GM18508 (cell line): ENCODE data around the gene PTPRC.

Experiments used
- ATAC-seq: cut with Tn5 transposase; IDR thresholded peaks from one replicate; pipeline ENCODE4 v1.9.1; 2021; ENCODE audit warnings: moderate number of reproducible peaks; ENCODE audit not compliant: insufficient read depth, unreplicated experiment

The PTPRC gene

DNA sequence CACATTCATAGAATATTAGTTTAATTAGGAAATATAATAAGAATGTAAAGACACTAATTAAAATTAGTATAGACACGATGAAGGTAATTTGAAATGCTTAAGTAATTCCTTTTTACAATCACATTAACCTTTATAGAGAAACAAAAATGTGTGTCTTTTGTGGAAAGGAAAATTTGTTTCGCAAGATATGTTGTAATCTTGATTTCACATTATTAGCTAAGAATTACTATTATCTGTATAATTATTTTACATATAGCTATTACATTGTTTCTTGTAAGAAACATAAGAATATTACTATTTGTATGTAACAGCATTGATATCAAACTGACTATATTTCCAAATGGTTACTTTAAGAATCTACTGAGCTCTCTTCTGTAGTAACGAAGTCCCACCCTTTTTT, 111.2 kb downstream of the PTPRC start:
- ATAC-seq: no peak

DNA sequence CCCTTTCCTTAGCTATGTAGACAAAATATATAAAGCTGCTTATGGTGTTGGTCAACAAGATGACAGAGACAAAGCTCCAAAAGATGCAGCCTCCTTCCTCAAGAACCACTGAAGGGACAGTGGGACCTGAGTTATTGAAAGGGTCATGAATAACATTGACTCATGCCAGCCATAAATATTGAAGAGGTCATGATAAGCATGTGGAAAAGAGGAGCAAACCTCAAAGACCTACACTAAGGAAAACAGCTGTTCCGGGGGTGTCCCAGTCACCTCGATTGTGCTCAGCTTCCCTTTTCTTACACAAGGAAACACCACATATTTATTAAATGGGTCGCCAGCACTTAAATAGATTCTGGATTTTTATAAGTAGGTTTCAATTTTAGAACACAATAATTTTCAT, 112.9 kb downstream of the PTPRC start:
- ATAC-seq: no peak

DNA sequence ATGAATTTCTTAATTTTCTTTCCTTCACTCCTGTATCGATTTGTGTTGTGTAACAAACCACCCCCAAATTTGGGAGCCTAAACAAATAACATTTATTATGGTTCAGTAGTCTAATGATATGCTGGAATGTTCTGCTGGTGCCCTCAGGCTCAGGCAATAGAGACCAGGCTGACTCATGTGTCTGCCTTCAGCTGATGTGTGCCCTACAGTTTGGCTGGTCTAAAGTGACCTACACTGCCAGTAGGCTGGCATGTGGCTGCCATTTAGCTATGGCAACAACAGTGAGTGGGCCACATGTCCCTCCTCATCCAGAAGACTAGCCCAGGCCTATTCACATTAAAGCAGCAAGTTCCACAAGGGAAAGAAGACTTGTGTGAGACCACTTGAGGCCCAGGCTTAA, 115.8 kb downstream of the PTPRC start:
- no peak for ATAC-seq

DNA sequence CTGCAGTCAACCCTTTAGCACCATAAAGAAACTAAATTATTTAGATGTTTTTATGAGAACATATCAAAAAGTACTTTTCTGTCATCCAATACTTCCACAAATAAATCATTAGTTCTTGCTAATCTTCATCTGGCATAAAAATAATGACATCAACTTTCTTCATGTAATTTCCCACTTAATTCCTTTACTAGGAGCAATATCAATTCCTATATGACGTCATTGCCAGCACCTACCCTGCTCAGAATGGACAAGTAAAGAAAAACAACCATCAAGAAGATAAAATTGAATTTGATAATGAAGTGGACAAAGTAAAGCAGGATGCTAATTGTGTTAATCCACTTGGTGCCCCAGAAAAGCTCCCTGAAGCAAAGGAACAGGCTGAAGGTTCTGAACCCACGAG, 116.9 kb downstream of the PTPRC start:
- ATAC-seq: no peak

DNA sequence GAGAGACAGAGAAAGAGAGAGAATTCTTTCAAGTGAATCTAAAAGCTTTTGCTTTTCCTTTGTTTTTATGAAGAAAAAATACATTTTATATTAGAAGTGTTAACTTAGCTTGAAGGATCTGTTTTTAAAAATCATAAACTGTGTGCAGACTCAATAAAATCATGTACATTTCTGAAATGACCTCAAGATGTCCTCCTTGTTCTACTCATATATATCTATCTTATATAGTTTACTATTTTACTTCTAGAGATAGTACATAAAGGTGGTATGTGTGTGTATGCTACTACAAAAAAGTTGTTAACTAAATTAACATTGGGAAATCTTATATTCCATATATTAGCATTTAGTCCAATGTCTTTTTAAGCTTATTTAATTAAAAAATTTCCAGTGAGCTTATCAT, 117.6 kb downstream of the PTPRC start:
- no peak for ATAC-seq

DNA sequence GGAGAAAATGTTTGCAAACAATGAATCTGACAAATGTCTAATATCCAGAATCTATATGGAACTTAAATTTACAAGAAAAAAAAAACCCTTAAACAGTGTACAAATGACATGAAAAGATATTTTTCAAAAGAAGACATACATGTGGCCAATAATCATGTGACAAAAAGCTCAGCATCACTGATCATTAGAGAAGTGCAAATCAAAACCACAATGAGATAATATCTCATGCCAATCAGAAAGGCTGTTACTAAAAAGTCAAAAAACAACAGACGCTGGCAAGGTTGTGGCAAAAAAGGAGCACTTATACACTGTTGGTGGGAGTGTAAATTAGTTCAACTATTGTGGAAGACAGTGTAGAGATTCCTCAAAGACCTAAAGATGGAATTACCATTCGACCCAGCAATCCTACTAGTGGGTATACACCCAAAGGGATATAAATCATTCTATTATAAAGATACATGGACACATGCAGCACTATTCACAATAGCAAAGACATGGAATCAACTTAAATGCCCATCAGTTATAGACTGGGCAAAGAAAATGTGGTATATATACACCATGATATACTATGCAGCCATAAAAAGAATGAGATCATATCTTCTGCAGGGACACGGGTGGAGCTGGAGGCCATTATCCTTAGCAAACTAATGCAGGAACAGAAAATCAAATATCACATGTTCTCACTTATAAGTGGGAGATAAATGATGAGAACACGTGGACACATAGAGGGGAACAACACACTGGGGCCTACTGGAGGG, 123.2 kb downstream of the PTPRC start:
- no peak for ATAC-seq

DNA sequence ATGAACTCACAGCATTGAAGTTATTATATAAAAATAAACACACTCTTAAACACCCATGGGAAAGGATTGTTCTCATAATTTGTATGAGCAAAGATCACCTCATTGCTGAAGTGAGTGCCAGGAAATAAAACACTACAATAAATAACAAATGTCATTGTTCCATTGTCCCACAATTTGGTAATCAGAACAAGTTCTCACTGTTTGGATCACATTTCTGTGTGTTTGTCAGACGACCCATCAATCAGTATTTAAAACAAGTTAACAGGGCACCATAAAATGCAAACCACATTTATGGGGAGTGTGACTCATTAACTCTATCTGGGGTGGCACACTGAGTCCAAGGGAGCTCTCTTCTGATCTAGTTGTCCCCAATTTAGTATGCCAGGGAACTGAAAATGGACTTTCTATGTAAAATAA, 124.5 kb downstream of the PTPRC start:
- no peak for ATAC-seq

DNA sequence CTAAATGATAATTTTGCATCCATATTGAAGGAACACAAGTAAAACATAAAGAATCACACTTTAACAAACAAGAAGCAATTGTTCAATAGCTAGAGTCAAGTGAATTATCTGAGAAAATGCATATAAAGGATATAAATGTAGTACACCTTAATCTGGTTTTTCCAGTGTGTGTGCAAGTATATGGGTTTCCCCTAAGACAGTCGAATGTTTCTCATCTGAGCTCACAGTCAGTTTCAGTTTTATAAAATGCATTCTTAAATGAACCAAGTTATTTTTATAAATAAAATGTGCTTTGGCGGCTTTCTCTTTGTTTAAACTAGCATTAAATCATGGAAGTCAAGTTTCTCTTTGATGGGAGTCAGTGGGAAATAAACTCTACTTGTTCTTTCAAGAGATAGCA, 125.9 kb downstream of the PTPRC start:
- no peak for ATAC-seq

DNA sequence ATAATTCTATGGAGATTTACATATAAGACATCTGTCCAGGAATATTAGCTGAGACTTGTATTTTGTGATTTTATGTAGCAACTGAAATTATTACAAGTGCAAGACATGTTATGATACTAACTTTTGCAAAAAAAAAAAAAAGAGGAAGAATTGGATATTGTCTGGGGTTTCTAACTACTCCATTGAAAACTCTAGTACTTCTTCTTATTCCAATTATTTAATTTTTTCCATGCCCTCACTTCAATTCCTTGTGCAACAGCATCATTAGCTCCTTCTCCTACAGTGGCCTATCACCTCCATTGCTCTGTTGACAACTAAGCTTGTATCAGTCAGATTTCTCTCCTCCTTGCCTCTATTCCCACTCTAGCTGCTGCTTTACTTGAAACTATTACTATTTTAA, 126.6 kb downstream of the PTPRC start:
- ATAC-seq: no peak

DNA sequence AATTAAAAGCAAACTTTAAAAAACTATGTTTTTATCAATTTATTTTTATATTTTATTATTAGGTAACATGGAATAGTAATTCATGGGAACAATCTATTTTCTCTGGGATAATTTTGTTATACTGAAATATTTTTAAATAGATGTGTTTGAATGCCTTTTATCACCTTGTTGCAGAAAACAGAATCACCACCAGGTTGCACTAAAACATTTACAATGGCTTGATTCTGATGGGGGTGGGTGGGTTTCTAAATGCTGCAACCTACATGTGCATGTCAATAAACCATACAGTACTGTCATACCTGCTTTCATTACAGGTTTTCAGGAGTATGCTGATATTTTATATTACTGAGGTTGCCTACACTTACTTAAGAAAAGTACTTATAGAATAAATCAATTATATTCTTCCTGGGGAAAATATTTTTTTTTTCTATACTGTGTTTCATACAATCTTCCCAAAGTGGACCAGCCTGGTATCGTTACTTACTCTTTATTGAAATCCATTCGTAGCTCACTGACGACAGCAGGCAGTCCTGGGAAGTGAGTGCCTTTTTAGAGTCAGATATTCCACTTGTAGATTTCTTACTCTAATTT, 132.8 kb downstream of the PTPRC start:
- ATAC-seq: no peak

DNA sequence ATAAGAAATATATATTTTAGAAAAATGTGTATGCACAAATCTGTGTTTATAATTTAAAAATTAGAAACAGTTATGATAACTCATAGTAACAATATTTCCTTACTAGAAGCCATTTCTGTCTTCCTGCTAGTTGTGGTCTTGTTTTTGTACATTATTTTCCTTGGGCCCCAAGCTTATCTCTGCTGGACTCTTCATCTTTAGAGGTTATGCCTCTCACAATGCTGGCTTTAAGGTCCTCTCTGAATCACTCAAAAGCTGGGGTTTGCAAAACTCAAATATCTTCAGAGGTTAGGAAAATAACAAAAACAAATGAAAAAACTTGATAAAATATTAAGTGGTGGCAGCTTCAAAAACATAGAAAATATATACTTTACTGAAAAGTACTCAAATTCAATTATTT, 133.8 kb downstream of the PTPRC start:
- ATAC-seq: no peak

DNA sequence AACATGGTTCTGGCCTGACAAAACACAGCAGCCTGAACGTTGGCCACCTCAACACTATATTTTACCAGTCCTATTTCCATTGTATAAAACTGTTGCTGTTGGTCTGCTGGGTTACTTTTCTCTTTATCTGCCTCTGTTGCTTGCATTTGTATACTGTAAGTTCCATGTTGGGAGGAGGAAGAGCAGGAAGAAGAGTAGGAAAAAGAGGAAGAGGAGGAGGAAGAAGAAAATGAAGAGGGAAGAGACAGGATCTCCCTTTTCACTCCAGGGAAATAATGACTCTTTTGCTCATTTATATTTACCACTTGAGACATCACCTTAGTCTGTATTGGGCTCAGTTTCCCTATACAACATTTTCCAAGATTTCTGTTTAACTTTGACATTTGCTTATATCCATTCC, 134.2 kb downstream of the PTPRC start:
- ATAC-seq: no peak

DNA sequence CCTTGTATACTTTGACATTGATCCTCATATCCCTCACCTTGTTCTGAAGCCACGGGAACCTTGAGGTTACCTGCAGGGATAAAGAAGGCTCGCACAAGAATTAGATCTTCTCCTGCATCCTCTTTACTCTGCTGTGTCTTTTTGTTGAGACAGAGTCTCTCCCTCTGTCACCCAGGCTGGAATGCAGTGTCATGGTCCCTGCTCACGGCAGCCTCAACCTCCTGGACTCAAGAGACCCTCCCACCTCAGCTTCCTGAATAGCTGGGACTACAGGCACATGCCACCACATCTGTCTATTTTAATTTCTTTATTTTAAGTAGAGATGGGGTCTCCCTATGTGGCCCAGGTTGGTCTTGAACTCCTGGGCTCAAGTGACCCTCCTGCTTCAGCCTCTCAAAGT, 134.7 kb downstream of the PTPRC start:
- no peak for ATAC-seq

DNA sequence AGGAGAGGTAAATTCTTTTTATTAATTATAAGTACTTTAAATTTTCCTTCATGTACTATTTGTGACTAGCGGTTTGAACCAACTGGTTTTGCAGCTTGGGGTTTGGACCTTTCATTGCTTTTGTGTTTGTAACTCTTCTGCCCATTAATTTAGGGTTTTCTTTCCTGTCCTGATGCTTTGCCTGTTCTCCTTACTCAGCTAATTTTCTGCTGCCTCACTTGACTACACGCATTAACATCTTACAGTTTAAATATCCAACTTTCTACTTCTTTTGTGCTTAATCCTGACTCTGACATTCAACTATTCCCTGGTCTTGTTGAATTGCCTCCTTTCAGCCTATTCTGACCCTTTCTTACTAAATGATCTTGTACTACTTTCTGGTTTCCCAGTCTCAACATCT, 135.6 kb downstream of the PTPRC start:
- ATAC-seq: no peak

DNA sequence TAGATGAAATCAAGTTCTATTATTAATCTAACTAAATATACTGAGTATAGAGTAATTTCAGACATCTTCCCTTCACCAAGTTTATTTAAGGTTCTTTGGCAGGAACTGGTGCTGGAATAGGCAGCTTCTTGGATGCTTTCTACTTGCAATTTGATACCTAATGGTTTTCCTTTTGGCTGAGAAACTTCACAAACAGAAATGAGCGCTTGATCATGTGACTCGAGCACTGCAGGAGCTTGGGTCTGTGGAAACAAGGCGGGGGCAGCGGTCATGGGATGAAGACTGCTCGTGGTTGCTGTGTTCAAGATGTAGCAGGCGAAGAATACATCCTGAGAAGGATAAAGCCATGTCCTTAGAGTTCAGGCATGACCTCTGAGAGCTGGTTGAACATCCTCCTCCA, 136.8 kb downstream of the PTPRC start:
- ATAC-seq: no peak

DNA sequence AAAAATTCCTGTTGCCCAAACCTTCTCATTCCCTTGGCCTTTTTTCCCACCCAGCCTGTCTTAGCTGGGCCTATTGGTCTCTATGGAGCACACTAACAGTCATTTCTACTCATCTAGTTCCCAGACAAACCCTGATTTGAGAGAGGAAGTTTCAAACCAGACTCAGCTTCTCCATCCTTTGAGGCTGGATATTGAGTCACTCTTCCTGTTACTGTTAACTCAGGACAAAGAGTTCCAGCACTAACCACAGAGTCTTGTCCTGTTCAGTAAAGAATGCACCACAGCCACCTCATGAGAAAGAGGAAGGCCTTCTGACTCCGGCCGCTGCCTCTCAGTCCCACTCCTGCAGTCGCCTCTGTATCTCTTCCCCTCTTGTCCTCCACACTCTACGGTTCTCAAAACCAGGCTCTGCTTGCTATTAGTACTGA, 137.8 kb downstream of the PTPRC start:
- no peak for ATAC-seq

DNA sequence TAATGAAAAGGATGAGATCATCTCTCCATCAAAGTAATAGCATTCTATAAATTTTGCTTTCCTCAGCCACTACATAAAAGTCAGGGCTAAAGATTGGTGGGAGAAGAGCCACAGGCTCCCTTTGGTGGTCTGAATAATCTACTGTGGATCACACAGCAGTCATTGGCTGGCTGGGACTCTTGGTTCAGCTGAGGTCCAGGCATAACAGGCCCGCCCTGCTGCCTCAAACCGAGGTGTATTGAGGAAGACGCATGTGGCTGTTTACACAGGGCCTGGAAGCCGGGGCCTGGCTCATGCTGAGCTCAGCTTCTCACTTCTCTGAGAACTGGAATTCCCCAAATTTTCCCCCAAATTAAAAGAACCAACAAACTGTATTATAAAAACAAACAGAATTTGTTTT, 139.2 kb downstream of the PTPRC start:
- no peak for ATAC-seq

DNA sequence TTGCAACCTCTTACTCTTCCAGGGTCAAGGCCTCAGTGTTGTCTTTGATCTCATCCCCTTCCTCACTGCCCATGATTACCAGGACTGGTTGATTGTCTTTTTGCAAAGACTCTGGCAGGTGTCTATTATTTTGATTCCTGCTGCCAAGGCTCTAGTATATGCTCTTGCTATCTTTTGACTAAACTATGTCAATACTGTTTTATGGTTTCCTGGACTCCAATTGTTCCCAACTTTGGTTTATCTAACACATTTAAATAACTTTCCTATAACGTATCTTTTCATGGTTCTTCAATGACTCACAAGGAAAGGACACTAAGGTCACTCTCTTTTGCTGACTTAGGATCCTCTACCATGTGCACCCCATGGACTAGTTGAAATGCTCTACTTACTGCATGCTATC, 141.5 kb downstream of the PTPRC start:
- ATAC-seq: no peak

DNA sequence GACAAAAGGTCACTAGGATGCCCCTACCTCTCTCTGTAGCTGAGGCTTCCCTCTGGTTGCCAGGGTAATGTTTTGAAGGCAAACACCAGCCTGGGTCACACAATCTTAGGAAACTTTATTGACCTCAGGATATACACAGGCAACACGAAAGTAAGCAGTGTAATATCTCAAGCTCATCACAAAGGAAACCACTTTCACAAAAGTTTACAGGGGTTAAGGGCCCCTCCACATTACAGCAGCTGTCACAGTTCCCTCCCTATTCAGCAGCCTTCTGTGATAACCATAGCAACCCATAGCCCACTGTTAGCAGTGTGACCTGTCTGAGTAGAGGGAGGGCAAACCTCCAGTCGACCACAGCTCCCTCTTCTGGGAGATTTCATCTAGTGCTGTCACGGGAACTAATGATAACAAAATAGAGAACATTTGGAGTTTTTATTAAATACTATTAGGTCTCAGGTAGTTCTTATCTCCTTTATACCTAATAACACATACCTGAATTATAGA, 149.8 kb downstream of the PTPRC start:
- ATAC-seq: peak; percentile 77

DNA sequence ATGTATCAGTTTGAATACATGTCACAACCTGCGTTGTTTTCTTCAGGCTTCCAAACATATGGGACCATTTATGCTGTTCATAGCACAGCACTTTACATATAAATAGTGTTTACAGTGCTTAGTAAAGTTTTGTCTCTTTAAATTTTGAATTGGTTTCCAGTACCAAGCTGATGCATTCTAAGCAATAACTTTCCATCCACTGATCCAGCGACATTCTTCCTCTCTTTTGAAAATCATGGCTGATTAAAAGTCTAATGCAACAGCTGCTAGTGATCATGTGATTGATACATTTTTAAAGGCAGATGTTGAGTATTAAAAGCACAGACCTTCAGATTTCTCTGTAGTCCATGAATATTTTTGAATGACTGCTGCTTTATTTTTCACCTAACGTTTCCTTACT, 154.9 kb downstream of the PTPRC start:
- ATAC-seq: no peak

DNA sequence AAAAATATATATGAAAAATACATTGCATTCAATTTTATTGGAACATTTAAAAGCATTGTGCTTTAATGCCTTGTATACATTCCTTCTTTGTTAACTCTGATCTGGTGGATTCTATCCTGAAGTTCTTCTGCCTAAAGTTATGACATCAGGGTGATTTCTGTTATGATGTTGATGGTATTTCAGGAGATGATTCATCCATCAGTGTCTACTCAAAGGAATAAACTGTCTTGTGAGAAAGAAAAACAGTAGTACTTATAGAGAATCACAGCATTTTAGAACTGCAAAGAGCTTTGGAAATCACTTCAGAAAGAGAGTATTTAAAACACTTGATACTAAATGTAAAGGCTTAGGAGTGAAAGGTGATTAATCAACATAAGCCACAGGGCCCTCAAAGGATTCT, 155.7 kb downstream of the PTPRC start:
- no peak for ATAC-seq

DNA sequence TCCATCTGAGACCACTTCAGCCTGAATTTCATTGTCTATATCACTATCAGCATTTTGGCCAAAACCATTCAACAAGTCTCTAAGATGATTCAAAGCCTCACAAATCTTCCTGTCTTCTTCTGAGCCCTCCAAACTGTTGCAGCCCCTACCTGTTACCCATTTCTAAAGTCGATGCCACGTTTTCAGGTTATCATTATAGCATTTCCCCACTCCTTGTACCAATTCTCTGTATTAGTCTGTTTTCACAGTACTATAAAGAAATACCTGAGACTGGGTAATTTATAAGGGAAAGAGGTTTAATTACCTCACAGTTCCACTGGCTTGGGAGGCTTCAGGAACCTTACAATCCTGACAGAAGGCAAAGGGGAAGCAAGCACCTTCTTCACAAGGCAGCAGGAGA, 158.8 kb downstream of the PTPRC start:
- ATAC-seq: no peak
